DMS79 treated with DMSO at 0.1 percent for 48 hours (cell line): Measurements from ENCODE around the gene ASB16.
"Not testable (repeated sequence)": the region's sequence is repeated elsewhere in the genome, so short reads cannot be mapped to it uniquely, and the experiment has no call there.

ENCODE experiments used
- DNase-seq: peaks from one replicate; lab custom pipeline; 2025; lab: John Stamatoyannopoulos, UW

ASB16 gene, protein sequence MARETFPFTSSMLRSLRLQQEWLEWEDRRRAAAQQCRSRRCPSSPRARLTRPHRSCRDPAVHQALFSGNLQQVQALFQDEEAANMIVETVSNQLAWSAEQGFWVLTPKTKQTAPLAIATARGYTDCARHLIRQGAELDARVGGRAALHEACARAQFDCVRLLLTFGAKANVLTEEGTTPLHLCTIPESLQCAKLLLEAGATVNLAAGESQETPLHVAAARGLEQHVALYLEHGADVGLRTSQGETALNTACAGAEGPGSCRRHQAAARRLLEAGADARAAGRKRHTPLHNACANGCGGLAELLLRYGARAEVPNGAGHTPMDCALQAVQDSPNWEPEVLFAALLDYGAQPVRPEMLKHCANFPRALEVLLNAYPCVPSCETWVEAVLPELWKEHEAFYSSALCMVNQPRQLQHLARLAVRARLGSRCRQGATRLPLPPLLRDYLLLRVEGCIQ

DNA sequence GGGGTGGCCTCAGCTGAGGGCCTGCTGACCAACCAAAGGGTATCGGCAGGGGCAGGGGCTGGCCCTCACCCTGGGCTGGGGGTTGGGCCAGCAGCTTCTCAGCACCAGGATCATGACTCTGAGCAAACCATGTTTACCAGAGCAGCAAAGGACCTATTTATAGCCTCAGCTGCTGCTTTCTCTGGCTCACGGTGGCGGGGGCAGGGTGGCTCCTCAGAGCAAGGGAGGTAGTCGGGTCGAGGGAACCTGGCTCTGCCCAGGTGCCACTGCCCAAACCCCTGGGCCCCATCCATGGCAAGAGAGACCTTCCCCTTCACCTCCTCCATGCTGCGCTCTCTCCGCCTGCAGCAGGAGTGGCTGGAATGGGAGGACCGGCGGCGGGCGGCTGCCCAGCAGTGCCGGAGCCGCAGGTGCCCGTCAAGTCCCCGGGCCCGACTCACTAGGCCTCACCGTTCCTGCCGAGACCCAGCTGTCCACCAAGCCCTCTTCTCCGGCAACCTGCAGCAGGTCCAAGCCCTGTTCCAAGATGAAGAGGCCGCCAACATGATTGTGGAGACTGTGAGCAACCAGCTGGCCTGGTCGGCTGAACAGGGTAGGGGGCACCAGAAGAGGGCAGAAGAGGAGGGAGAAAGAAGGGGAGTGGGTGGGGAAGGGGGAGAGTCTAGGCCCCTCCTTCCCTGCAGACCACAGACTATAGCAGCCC, at the start of gene ASB16:
ASB16 (plus strand) TSS at position 206 of the 703 bp plus-strand sequence; CDS start at position 292, 86 bp downstream.
- DNase-seq, result no peak

DNA sequence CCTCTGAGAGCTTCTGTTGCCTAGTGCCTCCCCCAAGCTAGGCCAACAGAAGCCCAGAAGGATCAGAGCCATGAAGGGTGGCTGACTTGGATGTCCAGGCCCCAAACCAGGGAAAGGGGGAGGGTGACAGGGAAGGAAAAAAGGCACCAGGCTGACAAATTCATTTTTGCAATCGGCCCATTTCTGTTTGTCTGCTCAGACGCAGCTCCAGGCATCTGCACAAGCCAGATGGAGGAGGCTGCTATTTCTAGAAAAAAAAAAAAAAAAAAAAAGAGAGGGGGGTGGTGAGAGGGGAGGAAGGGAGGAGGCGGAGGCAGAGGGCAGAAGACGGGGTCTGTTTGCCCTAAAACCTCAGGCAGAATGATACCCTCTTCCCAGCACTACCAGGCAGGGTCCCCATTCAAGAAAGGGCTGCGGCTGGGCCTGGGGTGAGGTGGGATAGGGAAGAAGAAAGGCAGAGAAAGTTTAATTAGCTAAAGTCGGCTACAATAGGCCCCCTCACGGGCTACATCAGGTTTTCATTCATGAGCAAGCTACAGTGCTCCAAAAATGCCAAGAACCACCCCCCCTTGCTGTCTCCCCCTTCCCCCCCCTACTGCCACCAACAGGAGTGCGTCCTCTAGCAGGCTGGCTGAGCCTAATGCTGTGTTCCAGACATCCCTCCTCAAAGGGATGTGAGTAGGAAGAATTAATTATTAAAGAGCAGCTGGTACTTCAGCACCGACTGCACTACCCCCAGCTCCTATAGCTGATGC, 49.5 kb upstream of the ASB16 start:
- DNase-seq, result no peak

DNA sequence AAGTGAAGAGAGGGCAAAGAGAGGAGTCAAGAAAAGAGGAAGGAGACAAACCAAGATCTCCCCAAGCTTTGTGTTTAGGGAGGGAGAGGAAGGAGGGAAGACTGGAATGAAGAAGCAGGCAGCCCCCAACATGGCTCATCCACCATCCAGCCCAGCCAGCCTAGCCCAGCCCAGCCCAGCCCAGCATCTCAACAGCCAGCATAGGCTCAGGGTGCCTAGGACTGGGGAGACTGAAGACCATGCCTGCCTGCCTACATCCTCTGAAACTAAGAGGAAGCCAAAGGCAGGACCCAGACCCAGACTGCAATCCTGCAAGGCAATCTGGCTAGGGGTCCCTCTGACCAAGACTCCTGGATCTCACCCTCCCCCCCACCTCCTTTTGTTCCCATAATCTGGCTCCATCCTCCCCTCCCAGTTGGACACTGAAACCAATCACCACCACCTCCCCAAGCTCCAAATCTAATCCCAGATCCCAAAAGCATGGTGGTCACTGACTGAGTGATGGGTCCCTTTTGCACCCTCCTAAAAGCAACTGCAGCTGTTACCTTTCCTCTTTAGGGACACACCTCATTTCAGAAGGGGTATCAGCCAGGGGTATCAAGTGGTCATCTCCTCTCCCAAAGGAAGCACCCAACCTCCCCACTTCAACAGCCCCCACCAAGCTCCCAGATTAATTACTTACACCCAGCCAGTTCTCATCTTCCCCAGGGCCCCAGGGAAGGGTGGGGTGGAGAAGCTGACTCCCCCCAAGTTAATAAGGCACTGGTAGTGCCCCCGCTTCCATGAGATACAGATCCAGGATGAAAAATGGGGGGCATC, 48.3 kb upstream of the ASB16 start:
- DNase-seq, result no peak

DNA sequence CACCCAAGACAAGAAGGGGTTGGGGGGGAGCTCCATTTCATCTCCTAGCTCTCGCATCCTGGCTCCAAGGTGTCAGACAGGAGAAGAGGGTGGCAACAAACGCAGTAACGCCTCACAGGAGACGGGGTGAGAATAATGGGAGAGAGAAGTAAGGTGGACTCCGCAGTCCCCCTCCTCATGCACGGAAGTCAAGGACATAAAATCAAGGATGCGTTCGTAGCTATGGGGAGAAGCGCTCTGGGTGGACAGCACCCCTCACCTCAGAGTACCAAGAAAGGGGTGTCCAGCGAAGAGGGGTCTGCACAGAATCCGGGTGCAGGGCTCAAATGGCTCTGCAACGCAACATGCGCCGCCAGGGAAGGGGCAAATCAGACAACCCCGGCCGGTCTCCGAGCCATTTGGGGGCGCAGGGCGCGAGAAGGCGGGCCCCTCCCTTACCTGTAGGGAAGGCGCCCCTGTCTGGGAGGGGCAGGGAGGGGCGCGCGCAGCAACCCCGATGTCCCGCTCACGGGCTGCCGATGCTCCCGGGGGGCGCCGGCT, 47.6 kb upstream of the ASB16 start:
- DNase-seq, result no peak

DNA sequence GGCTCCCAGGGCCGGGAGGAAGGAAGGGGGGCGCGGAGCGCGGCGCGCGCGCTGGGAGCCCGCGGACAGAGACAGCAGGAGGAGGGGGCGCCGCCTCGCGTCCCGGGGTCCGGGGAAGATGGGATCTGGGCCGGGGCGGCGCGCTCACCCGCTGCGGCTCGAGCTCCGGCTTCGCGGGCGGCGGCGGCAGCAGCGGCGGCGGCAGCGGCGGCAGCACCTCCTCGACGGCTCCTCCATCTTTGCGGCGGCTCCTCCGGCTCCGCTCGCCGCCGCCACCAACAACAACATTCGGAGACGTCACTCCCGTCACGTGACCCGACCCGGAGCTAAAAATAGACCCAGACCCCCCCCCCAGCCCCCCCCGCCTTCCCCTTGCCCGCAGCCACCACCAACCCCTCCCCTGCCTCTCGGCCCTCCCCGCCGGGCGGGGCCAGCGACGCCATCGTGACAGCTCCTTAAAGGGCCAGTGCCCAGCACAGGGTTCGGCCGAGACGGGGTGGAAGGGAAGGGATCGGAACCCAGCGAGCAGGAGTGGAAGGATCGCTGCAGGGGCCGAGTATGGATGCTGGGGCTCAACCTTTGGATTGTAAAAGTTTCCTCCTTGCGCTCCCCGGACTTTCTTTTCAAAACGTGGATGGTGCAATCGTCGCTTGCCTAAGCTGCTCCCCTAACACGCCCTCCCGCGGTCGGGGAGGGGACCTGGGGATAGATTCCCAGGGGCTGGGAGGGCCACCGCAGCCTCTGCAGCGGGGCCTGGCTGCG, 47.0 kb upstream of the ASB16 start, which contains the start of gene HDAC5:
HDAC5 (minus strand) TSS at position 286 of the 762 bp plus-strand sequence. CDS start 6,126 bp downstream, outside the sequence.
- peak; percentile 85 for DNase-seq

DNA sequence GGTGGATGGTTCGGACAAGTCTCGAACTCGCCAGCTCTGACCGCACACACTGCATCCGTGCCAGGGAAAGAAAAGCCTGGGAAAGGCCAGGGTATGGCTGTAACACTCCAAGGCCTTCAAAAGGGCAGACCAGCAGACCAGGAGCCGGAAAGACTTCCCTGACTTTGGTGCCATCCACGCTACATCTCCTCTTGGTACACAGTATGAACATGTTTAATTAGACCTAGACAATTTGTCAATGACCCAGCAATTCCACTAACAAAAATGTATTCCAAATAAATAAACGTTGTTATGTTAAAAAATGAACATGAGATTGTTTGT, 46.4 kb upstream of the ASB16 start:
- no peak for DNase-seq

DNA sequence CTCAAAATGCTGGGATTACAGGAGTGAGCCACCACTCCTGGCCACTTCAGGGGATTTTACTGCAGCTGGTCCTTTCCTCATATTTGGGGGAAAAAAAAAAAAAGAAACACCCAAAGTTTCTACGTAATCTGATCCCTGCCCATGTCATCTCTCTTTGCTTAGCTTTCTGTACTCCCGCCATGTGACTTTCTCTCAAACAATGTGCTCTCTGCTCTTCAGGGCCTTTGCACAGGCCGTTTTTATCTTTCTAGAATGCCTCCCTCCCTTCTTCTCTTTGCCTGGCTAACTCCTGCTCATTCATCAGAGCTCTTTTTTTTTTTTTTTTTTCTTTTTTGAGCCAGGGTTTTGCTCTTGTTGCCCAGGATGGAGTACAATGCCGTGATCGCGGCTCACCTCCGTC, 42.1 kb upstream of the ASB16 start:
- DNase-seq, result no peak

DNA sequence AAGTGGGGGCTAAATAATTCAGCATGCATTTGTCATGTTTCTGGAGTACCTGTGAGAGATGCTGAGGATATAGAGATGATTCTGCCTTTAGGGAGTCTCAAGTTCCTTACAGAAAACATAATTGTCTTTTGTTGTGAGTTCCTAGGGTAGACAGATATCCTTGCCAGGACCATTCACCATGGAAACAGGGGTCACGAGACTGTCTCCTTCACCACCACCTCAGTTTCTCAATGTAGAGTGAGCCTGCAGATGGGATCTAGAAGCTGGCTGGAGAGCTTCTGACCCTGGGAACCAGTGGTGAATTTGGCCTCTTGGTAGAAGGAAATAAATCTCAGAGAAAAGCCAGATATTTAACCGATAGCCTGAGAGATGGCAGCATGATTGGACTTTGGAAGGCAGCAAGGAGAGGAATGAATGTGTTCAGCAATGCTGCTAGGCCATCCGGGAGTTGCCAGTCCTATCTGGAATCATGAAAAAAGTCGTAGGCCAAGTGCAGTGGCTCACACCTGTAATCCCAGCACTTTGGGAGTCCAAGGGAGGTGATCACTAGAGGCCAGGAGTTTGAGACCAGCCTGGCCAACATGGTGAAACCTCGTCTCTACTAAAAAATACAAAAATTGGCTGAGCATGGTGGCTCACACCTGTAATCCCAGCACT, 39.7 kb upstream of the ASB16 start:
- no peak for DNase-seq

DNA sequence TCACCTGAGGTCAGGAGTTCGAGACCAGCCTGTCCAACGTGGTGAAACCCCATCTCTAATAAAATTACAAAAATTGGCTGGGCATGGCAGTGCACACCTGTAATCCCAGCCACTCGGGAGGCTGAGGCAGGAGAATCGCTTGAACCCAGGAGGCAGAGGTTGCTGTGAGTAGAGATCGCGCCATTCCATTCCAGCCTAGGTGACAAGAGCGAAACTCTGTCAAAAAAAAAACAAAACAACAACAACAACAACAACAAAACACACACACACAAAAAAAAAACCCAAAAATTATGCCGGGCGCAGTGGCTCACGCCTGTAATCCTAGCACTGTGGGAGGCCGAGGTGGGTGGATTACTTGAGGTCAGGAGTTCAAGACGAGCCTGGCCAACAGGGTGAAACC, 39.1 kb upstream of the ASB16 start:
- not testable (repeated sequence) for DNase-seq

DNA sequence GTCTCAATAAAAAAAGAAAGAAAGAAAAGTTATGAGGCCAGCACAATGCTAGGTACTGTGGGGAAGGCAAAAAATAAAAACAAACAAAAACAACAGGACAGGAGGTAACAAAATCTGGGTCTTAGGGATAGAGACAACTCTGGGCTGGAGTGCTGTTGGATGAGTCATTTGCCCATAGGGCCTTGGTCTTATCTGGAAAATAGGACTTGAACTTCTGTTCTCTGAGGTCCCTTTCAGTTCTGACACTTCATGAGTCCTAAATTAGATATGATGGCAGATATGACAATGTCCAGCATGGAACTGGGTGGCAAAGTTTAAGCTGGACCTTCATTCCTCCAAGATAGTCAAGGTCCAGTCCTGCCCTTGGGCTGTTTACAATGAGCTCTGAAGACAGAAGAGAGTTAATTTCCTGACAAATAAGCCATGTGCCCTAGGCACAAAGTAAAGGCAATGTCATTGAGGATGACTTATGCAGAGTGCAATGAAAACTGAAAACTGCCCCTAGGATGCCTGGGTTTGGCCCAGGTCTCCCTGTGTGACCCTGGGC, 38.2 kb upstream of the ASB16 start:
- DNase-seq, result no peak

DNA sequence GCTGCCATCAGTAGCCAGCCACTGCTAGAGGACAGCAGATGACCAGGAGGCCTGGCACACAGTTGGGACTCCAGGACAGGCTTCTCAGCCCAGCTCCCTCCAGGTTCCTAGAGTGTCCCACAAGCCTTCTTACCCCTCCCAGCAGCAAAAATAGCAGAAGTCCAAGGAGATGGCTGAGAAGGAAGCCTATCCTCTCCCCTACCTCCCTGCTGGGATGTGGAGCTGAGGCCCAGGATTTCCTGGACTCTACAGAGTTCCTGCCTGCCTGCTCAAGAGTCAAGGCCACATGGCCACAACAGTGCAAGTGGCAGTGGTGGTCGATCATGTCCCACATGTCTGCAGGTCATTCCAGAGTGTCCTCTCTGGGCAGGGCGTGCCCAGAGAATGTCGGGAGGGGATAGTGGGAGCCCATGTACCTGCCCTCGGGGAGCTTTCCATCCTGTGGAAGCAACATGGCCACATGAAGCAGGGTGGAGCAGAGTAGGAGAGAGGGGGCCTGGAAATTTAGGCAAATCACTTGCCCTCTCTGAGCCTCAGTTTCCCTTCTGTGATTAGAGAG, 36.5 kb upstream of the ASB16 start:
- no peak for DNase-seq

DNA sequence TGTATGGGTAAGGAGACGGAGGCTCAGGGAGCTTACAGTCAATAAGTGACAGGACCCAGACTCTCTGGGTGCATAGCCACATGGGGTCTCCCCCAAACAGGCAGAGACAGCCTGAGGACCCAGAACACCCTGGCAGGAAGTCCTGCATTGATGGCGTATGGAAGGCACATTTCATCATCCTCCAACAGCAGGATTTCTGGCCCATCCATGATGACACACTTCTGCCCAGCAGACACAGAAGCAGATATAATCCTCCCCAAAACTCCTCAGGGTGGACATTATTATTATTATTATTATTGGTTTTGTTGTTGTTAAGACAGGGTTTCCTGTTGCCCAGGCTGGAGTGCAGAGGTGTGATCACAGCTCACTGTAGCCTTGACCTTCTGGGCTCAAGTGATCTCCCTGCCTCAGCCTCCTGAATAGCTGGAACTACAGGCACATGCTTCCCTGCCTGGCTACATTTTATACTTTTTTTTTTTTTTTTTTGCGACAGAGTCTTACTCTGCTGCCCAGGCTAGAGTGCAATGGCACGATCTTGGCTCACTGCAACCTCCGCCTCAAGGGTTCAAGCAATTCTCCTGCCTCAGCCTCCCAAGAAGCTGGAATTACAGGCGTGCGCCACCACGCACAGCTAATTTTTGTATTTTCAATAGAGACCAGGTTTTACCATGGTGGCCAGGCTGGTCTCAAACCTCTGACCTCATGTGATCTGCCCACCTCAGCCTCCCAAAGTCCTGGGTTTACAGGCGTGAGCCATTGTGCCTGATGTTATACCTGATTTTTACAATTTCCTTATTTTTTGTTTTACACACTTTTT, 35.5 kb upstream of the ASB16 start:
- DNase-seq, result no peak

DNA sequence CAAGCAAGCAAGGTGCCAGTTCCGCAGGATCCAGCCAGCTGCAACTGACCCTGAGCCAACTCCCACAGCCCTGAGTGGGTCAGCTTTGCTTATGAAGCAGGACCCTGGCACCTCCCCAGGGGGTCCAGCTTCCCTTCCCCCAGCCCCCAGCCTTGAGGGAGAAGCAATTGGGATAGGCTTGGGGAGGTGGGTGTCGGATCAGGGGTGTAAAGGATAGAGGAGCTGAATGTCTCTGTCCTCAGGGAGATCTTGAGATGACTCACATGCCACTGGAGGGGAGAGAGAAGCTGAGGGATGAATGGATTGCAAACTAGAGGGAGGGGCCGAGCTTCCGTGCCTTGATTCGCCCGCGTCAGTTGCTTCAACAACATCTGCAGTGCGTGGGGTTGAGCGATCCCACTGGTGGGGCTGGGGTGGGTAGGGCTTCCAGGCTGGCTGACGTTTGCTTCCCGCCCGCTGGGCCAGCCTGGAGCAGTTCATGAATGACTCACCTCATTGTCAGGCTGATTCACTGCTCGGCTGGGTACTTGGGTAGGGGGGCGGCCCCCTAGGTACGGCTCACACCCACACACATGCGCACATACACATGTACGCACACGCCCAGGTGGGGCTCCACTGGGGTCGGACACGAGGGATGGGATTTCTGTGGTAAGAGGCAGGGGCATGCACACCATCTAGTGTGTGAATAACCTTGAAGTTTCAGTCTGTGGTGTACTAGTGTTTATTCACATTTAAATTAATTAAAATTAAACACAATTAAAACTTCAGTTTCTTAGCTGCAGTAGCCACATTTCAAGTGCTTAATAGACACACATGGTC, 32.4 kb upstream of the ASB16 start:
- DNase-seq, result peak; percentile 80

DNA sequence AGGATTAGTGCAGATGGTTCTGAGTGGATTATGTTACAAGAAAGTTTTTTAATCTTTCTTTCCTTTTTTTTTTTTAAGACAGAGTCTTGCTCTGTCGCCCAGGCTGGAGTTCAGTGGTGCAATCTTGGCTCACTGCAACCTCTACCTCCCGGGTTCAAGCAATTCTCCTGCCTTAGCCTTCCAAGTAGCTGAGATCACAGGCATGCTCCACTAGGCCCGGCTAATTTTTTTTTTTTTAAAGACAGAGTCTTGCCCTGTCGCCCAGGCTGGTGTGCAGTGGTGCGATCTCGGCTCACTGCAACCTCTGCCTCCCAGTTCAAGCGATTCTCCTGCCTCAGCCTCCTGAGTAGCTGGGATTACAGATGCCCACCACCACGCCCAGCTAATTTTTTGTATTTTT, 26.6 kb upstream of the ASB16 start:
- not testable (repeated sequence) for DNase-seq

DNA sequence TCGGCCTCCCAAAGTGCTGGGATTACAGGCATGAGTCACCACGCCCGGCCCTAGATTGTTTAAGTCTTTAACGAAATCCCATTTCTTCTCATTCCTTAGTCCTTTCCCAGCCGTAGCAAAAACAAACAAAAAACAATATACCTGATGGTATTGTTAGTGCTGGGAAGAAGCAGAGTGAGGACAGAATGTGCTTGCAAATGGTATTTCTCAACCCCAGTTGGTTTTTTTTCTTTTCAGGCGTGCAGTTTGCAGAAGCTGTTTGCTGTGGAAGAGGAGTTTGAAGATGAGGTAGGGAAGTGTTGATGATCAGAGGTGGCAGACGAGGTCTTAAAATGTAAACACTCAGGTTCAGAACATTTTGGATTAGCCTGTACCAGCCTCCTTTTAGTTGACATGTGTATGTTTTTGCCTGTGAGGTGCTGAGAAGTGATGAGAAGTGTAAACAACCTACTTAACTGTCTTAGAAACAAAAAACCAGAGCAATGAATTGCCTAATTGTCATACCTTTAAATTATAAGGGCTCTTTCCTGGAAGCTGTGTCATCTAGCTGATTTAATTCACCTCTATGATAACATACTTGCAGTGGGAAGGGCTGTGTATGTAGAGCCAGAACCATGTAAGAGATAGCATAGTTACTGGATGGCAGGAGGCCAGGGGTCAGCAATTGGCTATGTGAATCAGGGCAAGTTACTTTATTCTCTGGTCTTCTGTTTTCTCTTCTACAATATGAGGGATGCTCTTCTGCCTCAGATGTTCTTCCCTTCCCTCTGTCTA, 25.4 kb upstream of the ASB16 start:
- no peak for DNase-seq

DNA sequence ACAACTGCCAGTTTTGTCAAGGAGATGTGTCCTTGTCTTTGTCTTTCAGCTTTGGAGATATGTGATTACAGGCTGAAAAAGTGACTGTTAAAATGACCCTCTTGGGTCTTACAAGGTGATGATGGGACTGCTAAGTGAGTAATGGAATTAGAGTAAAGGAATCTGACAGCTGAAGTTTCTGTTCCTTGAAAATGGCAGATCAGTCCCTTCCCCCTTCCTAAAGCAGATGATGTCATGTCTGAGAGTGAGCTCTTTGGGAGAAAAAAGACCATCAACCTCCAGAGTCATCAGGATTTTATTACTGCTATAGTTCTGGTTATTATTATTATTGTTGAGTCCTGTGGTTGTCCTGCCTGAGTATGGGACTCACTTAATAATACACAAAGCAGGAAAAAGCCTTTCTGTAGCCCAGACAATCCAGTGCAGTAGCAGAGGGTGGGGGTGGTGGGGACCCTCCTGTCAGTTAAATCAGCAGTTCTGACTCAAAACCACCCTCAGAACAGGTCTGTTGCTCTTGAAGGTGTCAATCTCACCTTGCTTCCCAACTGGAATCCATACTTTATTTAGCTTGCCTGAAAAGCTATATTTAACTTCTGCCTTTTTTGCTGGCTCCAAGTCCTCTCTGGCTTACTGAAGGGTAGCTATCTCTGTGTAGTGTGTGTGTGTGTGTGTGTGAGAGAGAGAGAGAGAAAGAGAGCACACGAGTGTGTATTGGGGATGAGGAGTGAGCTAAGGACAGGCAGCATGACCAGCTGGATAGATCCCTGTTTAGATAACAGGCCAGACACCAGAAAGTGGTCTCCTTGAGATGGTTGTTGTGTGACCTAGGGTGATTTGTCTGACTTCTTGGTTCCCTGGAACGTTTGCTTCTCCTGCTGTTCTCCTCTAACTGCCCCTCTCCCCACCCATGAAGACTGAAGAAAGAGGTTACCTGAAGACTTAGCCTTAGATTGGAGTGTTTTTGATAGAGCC, 23.8 kb upstream of the ASB16 start:
- no peak for DNase-seq
